OCI-LY1 (cell line): ENCODE results near the gene CAMTA1.

ENCODE experiments used
- H2AFZ ChIP-seq: fragments of 200-600 bp; sonication (generic), shearing (Covaris generic); 2 replicates; pipeline ENCODE4 v1.6.0; 2014; ENCODE audit warnings: antibody characterized with exemption, mild to moderate bottlenecking, low read length
- H3F3A ChIP-seq: fragments of 200-600 bp; sonication (generic), shearing (Covaris generic); 2 replicates; pipeline ENCODE4 v1.6.0; 2014; ENCODE audit warnings: mild to moderate bottlenecking, antibody characterized with exemption, low read length, moderate library complexity; ENCODE audit not compliant: insufficient read depth
- H3K27ac ChIP-seq: fragments of 200-600 bp; sonication (generic); 2 replicates; pipeline ENCODE4 v1.5.1; 2014; ENCODE audit warnings: low read length, mixed run types, mild to moderate bottlenecking, low read depth; ENCODE audit not compliant: poor library complexity, severe bottlenecking
- H3K27me3 ChIP-seq: fragments of 200-600 bp; sonication (generic); 2 replicates; pipeline ENCODE4 v1.6.0; 2014; ENCODE audit warnings: antibody characterized with exemption, mild to moderate bottlenecking, low read length, moderate library complexity; ENCODE audit not compliant: insufficient read depth
- H3K36me3 ChIP-seq: fragments of 200-600 bp; sonication (generic); 2 replicates; pipeline ENCODE4 v1.6.1; 2014; ENCODE audit warnings: mild to moderate bottlenecking, antibody characterized with exemption, low read length, moderate library complexity, mixed read lengths; ENCODE audit not compliant: insufficient read depth
- H3K4me1 ChIP-seq: fragments of 200-600 bp; sonication (generic); 2 replicates; pipeline ENCODE4 v1.5.1; 2014; ENCODE audit warnings: mild to moderate bottlenecking, low read length, moderate library complexity; ENCODE audit not compliant: insufficient read depth, severe bottlenecking
- H3K4me2 ChIP-seq: fragments of 200-600 bp; sonication (generic), shearing (Covaris generic); 2 replicates; pipeline ENCODE4 v1.6.1; 2014; ENCODE audit warnings: low read length
- H3K4me3 ChIP-seq: fragments of 200-600 bp; sonication (generic); 2 replicates; pipeline ENCODE4 v1.5.1; 2014; ENCODE audit warnings: low read length, low read depth, mild to moderate bottlenecking, mixed read lengths; ENCODE audit not compliant: poor library complexity, severe bottlenecking
- H3K79me2 ChIP-seq: fragments of 200-600 bp; shearing (Covaris generic); 2 replicates; pipeline ENCODE4 v1.6.1; 2016; ENCODE audit warnings: mixed run types, low read length, mixed read lengths; ENCODE audit not compliant: insufficient read depth
- H3K9ac ChIP-seq: fragments of 200-600 bp; sonication (generic), shearing (Covaris generic); 2 replicates; pipeline ENCODE4 v1.6.1; 2014; ENCODE audit warnings: mild to moderate bottlenecking, low read length, mixed read lengths
- H3K9me2 ChIP-seq: fragments of 200-600 bp; sonication (generic), shearing (Covaris generic); 2 replicates; pipeline ENCODE4 v1.6.1; 2014; ENCODE audit warnings: low read depth, mild to moderate bottlenecking, low read length, mixed read lengths
- H3K9me3 ChIP-seq: fragments of 200-600 bp; shearing (Covaris generic); 2 replicates; pipeline ENCODE4 v1.6.1; 2014; ENCODE audit warnings: low read length, mixed read lengths
- H4K20me1 ChIP-seq: fragments of 200-600 bp; sonication (generic), shearing (Covaris generic); 2 replicates; pipeline ENCODE4 v1.6.0; 2016; ENCODE audit warnings: mild to moderate bottlenecking, low read length; ENCODE audit not compliant: insufficient read depth
- EZH2 ChIP-seq: fragments of 200-600 bp; sonication (generic), shearing (Covaris generic); IDR thresholded peaks from 2 replicates; pipeline ENCODE4 v1.8.0; 2017; ENCODE audit warnings: borderline replicate concordance, mixed run types, mild to moderate bottlenecking, antibody characterized with exemption, low read length, moderate library complexity, mixed read lengths
- TF ChIP-seq, protein P1 (sequence below): fragments of 200-600 bp; sonication (generic), shearing (Covaris generic); IDR thresholded peaks from 2 replicates; pipeline ENCODE4 v1.5.1; 2017; ENCODE audit warnings: mild to moderate bottlenecking, antibody characterized with exemption, low read length, moderate library complexity, mixed read lengths

Gene CAMTA1

GRCh38 chr1:6928106-6928885 lies 143.0 kb downstream of the CAMTA1 start:
- Histone ChIP-seq H3K79me2 (no peaks in the 10 kb centered on the region), H3F3A (no peaks in the 10 kb centered on the region), H2AFZ (no peak overlapping the region), H3K36me3 (no peaks in the 10 kb centered on the region), H3K9me2 (no peaks in the 10 kb centered on the region), H3K9ac (no peak overlapping the region), H3K27me3 (peaks cover 3% of the 10 kb centered on the region), H3K4me2 (no peak overlapping the region), H3K27ac (no peak overlapping the region), H3K9me3 (no peaks in the 10 kb centered on the region), H3K4me1 (no peaks in the 10 kb centered on the region), H3K4me3 (no peak overlapping the region), H4K20me1 (no peaks in the 10 kb centered on the region)
- TF ChIP-seq, protein P1, sequence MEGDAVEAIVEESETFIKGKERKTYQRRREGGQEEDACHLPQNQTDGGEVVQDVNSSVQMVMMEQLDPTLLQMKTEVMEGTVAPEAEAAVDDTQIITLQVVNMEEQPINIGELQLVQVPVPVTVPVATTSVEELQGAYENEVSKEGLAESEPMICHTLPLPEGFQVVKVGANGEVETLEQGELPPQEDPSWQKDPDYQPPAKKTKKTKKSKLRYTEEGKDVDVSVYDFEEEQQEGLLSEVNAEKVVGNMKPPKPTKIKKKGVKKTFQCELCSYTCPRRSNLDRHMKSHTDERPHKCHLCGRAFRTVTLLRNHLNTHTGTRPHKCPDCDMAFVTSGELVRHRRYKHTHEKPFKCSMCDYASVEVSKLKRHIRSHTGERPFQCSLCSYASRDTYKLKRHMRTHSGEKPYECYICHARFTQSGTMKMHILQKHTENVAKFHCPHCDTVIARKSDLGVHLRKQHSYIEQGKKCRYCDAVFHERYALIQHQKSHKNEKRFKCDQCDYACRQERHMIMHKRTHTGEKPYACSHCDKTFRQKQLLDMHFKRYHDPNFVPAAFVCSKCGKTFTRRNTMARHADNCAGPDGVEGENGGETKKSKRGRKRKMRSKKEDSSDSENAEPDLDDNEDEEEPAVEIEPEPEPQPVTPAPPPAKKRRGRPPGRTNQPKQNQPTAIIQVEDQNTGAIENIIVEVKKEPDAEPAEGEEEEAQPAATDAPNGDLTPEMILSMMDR, result no peak
- TF ChIP-seq EZH2, result no peak

- H3K4me1 ChIP-seq, result no peaks in the 10 kb centered on the region
- H3K9me3 ChIP-seq, result no peaks in the 10 kb centered on the region
- H3K36me3 ChIP-seq, result no peaks in the 10 kb centered on the region
- no peak overlapping the region for H2AFZ ChIP-seq
- H3F3A ChIP-seq, result no peaks in the 10 kb centered on the region
- no peaks in the 10 kb centered on the region for H3K79me2 ChIP-seq
- no peak overlapping the region for H3K27ac ChIP-seq
- H3K4me2 ChIP-seq, result no peak overlapping the region
- no peaks in the 10 kb centered on the region for H3K9me2 ChIP-seq
- H3K9ac ChIP-seq, result no peak overlapping the region
- H3K27me3 ChIP-seq, result 0 out of 2 replicates have a peak, but pooled peaks cover under 1% of the 10 kb centered on the region
- no peak overlapping the region for H3K4me3 ChIP-seq
- no peaks in the 10 kb centered on the region for H4K20me1 ChIP-seq
- TF ChIP-seq, protein P1, result no peak
- no peak for TF ChIP-seq EZH2
Measured at GRCh38 chr1:6930732-6931300, 145.6 kb downstream of the CAMTA1 start.

GRCh38 chr1:6935361-6935883 lies 150.2 kb downstream of the CAMTA1 start:
- H2AFZ ChIP-seq, result no peak overlapping the region
- H3K4me3 ChIP-seq, result no peak overlapping the region
- H3K36me3 ChIP-seq, result no peaks in the 10 kb centered on the region
- H4K20me1 ChIP-seq, result no peaks in the 10 kb centered on the region
- no peaks in the 10 kb centered on the region for H3K4me1 ChIP-seq
- H3K27ac ChIP-seq, result no peak overlapping the region
- TF ChIP-seq, protein P1, result no peak
- TF ChIP-seq EZH2, result no peak
- H3K9me3 ChIP-seq, result no peaks in the 10 kb centered on the region
- no peak overlapping the region for H3K4me2 ChIP-seq
- H3K27me3 ChIP-seq, result 0 out of 2 replicates have a peak, but pooled peaks cover 4% of the 10 kb centered on the region
- no peaks in the 10 kb centered on the region for H3K9me2 ChIP-seq
- H3K79me2 ChIP-seq, result no peaks in the 10 kb centered on the region
- no peak overlapping the region for H3K9ac ChIP-seq
- no peaks in the 10 kb centered on the region for H3F3A ChIP-seq
